ENCODE results near the gene NOL4.

- TF ChIP-seq POLR2A (IDR thresholded peaks at IDR 0.05) = no peak
- TF ChIP-seq, protein P1, sequence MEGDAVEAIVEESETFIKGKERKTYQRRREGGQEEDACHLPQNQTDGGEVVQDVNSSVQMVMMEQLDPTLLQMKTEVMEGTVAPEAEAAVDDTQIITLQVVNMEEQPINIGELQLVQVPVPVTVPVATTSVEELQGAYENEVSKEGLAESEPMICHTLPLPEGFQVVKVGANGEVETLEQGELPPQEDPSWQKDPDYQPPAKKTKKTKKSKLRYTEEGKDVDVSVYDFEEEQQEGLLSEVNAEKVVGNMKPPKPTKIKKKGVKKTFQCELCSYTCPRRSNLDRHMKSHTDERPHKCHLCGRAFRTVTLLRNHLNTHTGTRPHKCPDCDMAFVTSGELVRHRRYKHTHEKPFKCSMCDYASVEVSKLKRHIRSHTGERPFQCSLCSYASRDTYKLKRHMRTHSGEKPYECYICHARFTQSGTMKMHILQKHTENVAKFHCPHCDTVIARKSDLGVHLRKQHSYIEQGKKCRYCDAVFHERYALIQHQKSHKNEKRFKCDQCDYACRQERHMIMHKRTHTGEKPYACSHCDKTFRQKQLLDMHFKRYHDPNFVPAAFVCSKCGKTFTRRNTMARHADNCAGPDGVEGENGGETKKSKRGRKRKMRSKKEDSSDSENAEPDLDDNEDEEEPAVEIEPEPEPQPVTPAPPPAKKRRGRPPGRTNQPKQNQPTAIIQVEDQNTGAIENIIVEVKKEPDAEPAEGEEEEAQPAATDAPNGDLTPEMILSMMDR (IDR thresholded peaks at IDR 0.05) = no peak
- TF ChIP-seq EP300 (IDR thresholded peaks at IDR 0.05; ENCODE audit: low read depth) = no peak
- no peak for TF ChIP-seq POLR2AphosphoS5 (IDR thresholded peaks at IDR 0.05)
Observed at GRCh38 chr18:34207344-34207851, 17.3 kb downstream of the NOL4 start.

Data from transverse colon (tissue), 4 donors.